SK-N-SH treated with all-trans-retinoic acid at 6 μM for 48 hours (cell line): ENCODE data around the gene ASTN2.

Experiments used
- ATAC-seq: fragments of 200-7000 bp; cut with Tn5 transposase; 3 replicates; pipeline ENCODE4 v1.9.1; 2020; ENCODE audit warnings: mild to moderate bottlenecking, moderate library complexity
- ARNTL ChIP-seq: fragments of 450-650 bp; formaldehyde crosslinking; IDR thresholded peaks from 2 replicates; pipeline ENCODE4 v1.5.0; 2020; ENCODE audit warnings: low read depth, mild to moderate bottlenecking, moderate library complexity, borderline replicate concordance
- BACH2 ChIP-seq: fragments of 250-450 bp; sonication (Bioruptor Pico); IDR thresholded peaks from 2 replicates; pipeline ENCODE4 v1.9.0; 2021; ENCODE audit warnings: mild to moderate bottlenecking, borderline replicate concordance
- CSDC2 ChIP-seq: fragments of 250-450 bp; sonication (Bioruptor Pico); IDR thresholded peaks from 2 replicates; pipeline ENCODE4 v1.5.0; 2020; ENCODE audit warnings: mild to moderate bottlenecking, moderate library complexity
- ESRRG ChIP-seq: fragments of 250-450 bp; sonication (Bioruptor Pico); IDR thresholded peaks from 2 replicates; pipeline ENCODE4 v1.6.1; 2021; ENCODE audit warnings: mild to moderate bottlenecking
- GLIS3 ChIP-seq: fragments of 250-450 bp; sonication (Bioruptor Pico); IDR thresholded peaks from 2 replicates; pipeline ENCODE4 v1.5.0; 2020; ENCODE audit warnings: mild to moderate bottlenecking, moderate library complexity
- ISL1 ChIP-seq: fragments of 250-450 bp; sonication (Bioruptor Pico); IDR thresholded peaks from 2 replicates; pipeline ENCODE4 v2.1.2; 2022; ENCODE audit warnings: mild to moderate bottlenecking, moderate library complexity
- OSR1 ChIP-seq: fragments of 250-450 bp; sonication (Bioruptor Pico); IDR thresholded peaks from 2 replicates; pipeline ENCODE4 v1.8.0; 2022; ENCODE audit warnings: moderate library complexity, mild to moderate bottlenecking, inconsistent platforms
- PPARA ChIP-seq: fragments of 250-450 bp; sonication (Bioruptor Pico); IDR thresholded peaks from 2 replicates; pipeline ENCODE4 v1.5.0; 2020; ENCODE audit warnings: mild to moderate bottlenecking, borderline replicate concordance
- RARB ChIP-seq: fragments of 250-450 bp; sonication (Bioruptor Pico); IDR thresholded peaks from 2 replicates; pipeline ENCODE4 v1.8.0; 2021; ENCODE audit warnings: mild to moderate bottlenecking, moderate library complexity
- SNAI2 ChIP-seq: fragments of 250-450 bp; sonication (Bioruptor Pico); IDR thresholded peaks from 2 replicates; pipeline ENCODE4 v1.5.0; 2020; ENCODE audit warnings: mild to moderate bottlenecking, moderate library complexity
- TCF4 ChIP-seq: fragments of 250-450 bp; sonication (Bioruptor Pico); IDR thresholded peaks from 2 replicates; pipeline ENCODE4 v1.8.0; 2021; ENCODE audit warnings: mild to moderate bottlenecking, moderate library complexity, borderline replicate concordance
- TOX ChIP-seq: fragments of 250-450 bp; sonication (Bioruptor Pico); IDR thresholded peaks from 2 replicates; pipeline ENCODE4 v1.8.0; 2021; ENCODE audit warnings: mild to moderate bottlenecking, moderate library complexity, borderline replicate concordance
- ZC3H10 ChIP-seq: fragments of 250-450 bp; sonication (Bioruptor Pico); IDR thresholded peaks from 2 replicates; pipeline ENCODE4 v1.5.1; 2021; ENCODE audit warnings: mild to moderate bottlenecking, moderate library complexity
- ZFP3 ChIP-seq: fragments of 250-450 bp; sonication (Bioruptor Pico); IDR thresholded peaks from 2 replicates; pipeline ENCODE4 v1.5.0; 2020; ENCODE audit warnings: mild to moderate bottlenecking, moderate library complexity
- ZFP30 ChIP-seq: fragments of 450-650 bp; formaldehyde crosslinking; IDR thresholded peaks from 2 replicates; pipeline ENCODE4 v1.5.0; 2022; ENCODE audit warnings: mild to moderate bottlenecking, moderate library complexity
- ZNF565 ChIP-seq: fragments of 450-650 bp; formaldehyde crosslinking; conservative IDR thresholded peaks from 2 replicates; pipeline ENCODE4 v1.5.0; 2020; ENCODE audit warnings: low read depth, mild to moderate bottlenecking, moderate library complexity
- ZNF70 ChIP-seq: fragments of 450-650 bp; formaldehyde crosslinking; IDR thresholded peaks from 2 replicates; pipeline ENCODE4 v1.5.0; 2020; ENCODE audit warnings: mild to moderate bottlenecking, moderate library complexity
- ZNF8 ChIP-seq: fragments of 450-650 bp; formaldehyde crosslinking; IDR thresholded peaks from 2 replicates; pipeline ENCODE4 v1.5.0; 2020; ENCODE audit warnings: mild to moderate bottlenecking, moderate library complexity
- TF ChIP-seq, protein P1 (sequence below): fragments of 250-450 bp; sonication (Bioruptor Pico); IDR thresholded peaks from 2 replicates; pipeline ENCODE4 v1.8.0; 2020; ENCODE audit warnings: mild to moderate bottlenecking, moderate library complexity, borderline replicate concordance
- TF ChIP-seq, protein P2 (sequence below): fragments of 250-450 bp; sonication (Bioruptor Pico); IDR thresholded peaks from 2 replicates; pipeline ENCODE4 v1.5.1; 2021; ENCODE audit warnings: mild to moderate bottlenecking, moderate library complexity
- TF ChIP-seq, protein P3 (sequence below): fragments of 250-450 bp; sonication (Bioruptor Pico); IDR thresholded peaks from 2 replicates; pipeline ENCODE4 v1.8.0; 2021; ENCODE audit warnings: low read depth, mild to moderate bottlenecking, moderate library complexity, borderline replicate concordance
- TF ChIP-seq, protein P4 (sequence below): fragments of 250-450 bp; sonication (Bioruptor Pico); IDR thresholded peaks from 2 replicates; pipeline ENCODE4 v1.5.0; 2020; ENCODE audit warnings: mild to moderate bottlenecking, moderate library complexity

The ASTN2 gene

DNA sequence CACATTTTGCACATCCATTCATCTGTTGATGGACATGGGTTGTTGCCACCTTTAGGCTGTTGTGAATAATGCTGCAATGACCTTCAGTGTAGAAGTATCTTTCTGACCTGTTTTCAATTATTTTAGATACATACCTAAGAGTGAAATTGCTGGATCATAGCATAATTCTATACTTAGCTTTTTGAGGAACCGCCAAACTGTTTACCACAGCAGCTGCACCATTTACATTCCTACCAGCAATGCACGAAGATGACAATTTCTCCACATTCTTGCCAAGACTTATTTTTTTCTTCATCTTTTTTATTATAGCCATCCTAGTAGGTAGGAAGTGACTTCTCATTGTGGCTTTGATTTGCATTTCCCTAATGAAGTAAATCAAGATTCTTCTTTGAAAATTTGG lies 36.5 kb upstream of the ASTN2 start:
- TF ChIP-seq ESRRG (CRISPR knock-in tag), result no peak
- no peak for TF ChIP-seq SNAI2 (CRISPR knock-in tag)
- TF ChIP-seq ZNF565 (CRISPR knock-in tag), result no peak
- TF ChIP-seq RARB (CRISPR knock-in tag), result no peak
- TF ChIP-seq, protein P1, sequence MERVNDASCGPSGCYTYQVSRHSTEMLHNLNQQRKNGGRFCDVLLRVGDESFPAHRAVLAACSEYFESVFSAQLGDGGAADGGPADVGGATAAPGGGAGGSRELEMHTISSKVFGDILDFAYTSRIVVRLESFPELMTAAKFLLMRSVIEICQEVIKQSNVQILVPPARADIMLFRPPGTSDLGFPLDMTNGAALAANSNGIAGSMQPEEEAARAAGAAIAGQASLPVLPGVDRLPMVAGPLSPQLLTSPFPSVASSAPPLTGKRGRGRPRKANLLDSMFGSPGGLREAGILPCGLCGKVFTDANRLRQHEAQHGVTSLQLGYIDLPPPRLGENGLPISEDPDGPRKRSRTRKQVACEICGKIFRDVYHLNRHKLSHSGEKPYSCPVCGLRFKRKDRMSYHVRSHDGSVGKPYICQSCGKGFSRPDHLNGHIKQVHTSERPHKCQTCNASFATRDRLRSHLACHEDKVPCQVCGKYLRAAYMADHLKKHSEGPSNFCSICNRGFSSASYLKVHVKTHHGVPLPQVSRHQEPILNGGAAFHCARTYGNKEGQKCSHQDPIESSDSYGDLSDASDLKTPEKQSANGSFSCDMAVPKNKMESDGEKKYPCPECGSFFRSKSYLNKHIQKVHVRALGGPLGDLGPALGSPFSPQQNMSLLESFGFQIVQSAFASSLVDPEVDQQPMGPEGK (CRISPR knock-in tag), result no peak
- no peak for TF ChIP-seq ZFP30 (CRISPR knock-in tag)
- TF ChIP-seq, protein P2, sequence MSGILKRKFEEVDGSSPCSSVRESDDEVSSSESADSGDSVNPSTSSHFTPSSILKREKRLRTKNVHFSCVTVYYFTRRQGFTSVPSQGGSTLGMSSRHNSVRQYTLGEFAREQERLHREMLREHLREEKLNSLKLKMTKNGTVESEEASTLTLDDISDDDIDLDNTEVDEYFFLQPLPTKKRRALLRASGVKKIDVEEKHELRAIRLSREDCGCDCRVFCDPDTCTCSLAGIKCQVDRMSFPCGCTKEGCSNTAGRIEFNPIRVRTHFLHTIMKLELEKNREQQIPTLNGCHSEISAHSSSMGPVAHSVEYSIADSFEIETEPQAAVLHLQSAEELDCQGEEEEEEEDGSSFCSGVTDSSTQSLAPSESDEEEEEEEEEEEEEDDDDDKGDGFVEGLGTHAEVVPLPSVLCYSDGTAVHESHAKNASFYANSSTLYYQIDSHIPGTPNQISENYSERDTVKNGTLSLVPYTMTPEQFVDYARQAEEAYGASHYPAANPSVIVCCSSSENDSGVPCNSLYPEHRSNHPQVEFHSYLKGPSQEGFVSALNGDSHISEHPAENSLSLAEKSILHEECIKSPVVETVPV (CRISPR knock-in tag), result no peak
- ATAC-seq, result no peak

DNA sequence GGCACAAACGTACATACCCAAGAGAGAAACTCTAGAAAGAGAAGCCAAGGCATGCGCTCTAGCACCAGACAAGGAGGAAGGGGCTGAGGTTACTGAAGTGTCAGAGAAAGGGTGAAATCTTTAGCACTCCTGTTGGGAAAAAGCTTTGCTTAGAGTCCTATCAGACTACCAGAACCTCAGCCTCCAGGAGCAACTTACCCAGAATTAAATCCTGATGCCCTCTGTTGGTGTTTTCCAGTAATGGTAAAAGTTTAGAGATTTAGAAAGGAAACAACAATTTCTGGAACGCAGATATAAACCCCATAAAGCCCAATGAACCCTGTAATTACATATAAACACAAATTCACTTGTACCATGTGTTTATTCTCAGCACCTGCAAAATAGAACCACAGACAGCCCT lies 33.2 kb upstream of the ASTN2 start:
- TF ChIP-seq ZNF565 (CRISPR knock-in tag) (no peak), TOX (no peak), SNAI2 (CRISPR knock-in tag) (no peak)

DNA sequence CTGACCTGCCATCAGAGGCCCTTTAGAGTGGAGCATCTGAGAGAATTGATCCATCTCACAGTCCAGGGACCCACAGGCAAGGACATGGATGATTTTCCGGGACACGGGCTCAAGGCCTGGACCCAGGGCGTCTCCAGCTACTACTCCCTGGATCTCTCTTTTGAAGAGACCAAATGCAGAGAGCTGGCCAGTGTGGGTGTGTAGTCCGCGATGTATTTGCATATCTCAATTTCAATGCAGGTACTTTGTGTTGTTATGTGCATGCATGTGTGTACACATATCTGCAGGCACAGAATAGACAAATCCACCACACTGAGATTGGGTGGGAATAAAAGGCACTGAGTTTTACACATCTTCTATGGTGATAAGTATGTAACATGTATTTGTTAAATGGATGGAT lies 30.8 kb upstream of the ASTN2 start:
- no peak for TF ChIP-seq ISL1
- TF ChIP-seq ARNTL (CRISPR knock-in tag), result no peak
- TF ChIP-seq, protein P1 (CRISPR knock-in tag), result no peak
- no peak for TF ChIP-seq CSDC2 (CRISPR knock-in tag)
- TF ChIP-seq, protein P3, sequence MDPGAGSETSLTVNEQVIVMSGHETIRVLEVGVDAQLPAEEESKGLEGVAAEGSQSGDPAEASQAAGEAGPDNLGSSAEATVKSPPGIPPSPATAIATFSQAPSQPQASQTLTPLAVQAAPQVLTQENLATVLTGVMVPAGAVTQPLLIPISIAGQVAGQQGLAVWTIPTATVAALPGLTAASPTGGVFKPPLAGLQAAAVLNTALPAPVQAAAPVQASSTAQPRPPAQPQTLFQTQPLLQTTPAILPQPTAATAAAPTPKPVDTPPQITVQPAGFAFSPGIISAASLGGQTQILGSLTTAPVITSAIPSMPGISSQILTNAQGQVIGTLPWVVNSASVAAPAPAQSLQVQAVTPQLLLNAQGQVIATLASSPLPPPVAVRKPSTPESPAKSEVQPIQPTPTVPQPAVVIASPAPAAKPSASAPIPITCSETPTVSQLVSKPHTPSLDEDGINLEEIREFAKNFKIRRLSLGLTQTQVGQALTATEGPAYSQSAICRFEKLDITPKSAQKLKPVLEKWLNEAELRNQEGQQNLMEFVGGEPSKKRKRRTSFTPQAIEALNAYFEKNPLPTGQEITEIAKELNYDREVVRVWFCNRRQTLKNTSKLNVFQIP (CRISPR knock-in tag), result no peak
- TF ChIP-seq ZFP30 (CRISPR knock-in tag), result no peak
- TF ChIP-seq ZFP3 (CRISPR knock-in tag), result no peak
- no peak for TF ChIP-seq ESRRG (CRISPR knock-in tag)
- TF ChIP-seq GLIS3 (CRISPR knock-in tag), result no peak
- TF ChIP-seq, all 23 proteins: peak for 0
- no peak for ATAC-seq

More for the DNA sequence above, 33.2 kb upstream of the ASTN2 start:
- no peak for ATAC-seq

DNA sequence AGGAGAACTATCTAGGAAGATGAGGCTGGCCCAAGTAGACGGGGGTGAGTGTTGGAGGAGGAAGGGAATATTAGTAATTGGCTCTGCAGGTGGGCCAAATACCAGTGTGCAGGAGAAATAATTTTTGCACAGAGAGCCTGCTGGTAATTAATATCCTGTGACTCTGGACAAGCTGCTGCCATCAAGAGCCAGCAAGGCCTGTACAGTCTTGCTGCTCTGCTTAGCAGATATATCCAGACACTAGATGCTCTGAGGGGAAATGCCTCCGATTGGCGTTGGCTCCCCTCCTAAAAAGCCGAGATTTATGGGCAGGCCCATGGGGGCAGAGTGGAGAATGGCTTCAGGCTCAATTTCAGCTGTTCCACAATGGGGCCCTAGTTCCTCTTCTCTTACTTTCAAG lies 29.6 kb upstream of the ASTN2 start:
- ATAC-seq, result no peak
- no peak for TF ChIP-seq BACH2
- no peak for TF ChIP-seq TCF4
- TF ChIP-seq TOX, result no peak
- TF ChIP-seq ZC3H10, result no peak
- no peak for TF ChIP-seq ZNF565 (CRISPR knock-in tag)
- no peak for TF ChIP-seq ISL1
- TF ChIP-seq ZFP30 (CRISPR knock-in tag), result no peak
- TF ChIP-seq ZFP3 (CRISPR knock-in tag), result no peak
- TF ChIP-seq, protein P4, sequence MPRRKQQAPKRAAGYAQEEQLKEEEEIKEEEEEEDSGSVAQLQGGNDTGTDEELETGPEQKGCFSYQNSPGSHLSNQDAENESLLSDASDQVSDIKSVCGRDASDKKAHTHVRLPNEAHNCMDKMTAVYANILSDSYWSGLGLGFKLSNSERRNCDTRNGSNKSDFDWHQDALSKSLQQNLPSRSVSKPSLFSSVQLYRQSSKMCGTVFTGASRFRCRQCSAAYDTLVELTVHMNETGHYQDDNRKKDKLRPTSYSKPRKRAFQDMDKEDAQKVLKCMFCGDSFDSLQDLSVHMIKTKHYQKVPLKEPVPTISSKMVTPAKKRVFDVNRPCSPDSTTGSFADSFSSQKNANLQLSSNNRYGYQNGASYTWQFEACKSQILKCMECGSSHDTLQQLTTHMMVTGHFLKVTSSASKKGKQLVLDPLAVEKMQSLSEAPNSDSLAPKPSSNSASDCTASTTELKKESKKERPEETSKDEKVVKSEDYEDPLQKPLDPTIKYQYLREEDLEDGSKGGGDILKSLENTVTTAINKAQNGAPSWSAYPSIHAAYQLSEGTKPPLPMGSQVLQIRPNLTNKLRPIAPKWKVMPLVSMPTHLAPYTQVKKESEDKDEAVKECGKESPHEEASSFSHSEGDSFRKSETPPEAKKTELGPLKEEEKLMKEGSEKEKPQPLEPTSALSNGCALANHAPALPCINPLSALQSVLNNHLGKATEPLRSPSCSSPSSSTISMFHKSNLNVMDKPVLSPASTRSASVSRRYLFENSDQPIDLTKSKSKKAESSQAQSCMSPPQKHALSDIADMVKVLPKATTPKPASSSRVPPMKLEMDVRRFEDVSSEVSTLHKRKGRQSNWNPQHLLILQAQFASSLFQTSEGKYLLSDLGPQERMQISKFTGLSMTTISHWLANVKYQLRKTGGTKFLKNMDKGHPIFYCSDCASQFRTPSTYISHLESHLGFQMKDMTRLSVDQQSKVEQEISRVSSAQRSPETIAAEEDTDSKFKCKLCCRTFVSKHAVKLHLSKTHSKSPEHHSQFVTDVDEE, result no peak
- no peak for TF ChIP-seq PPARA (CRISPR knock-in tag)
- TF ChIP-seq OSR1 (CRISPR knock-in tag), result no peak
- no peak for TF ChIP-seq CSDC2 (CRISPR knock-in tag)
- TF ChIP-seq ZNF70 (CRISPR knock-in tag), result no peak
- TF ChIP-seq SNAI2 (CRISPR knock-in tag), result no peak
- no peak for TF ChIP-seq GLIS3 (CRISPR knock-in tag)
- TF ChIP-seq, protein P1 (CRISPR knock-in tag), result no peak
- TF ChIP-seq, protein P3 (CRISPR knock-in tag), result no peak
- TF ChIP-seq ZNF8 (CRISPR knock-in tag), result no peak
